Raji (cell line): ENCODE results near the gene WDR27.

ENCODE experiments used
- POLR2A ChIP-seq: IDR thresholded peaks from 2 replicates; pipeline ENCODE4 v1.6.1; 2011; ENCODE audit warnings: low read depth, low read length, control low read depth; ENCODE audit not compliant: insufficient read depth

Gene WDR27

GRCh38 chr6:169657284-169657610, 44.6 kb downstream of the WDR27 start:
- no peak for TF ChIP-seq POLR2A

GRCh38 chr6:169656546-169657283, 45.1 kb downstream of the WDR27 start:
- no peak for TF ChIP-seq POLR2A

- TF ChIP-seq POLR2A = no peak
Observed at GRCh38 chr6:169654598-169655391, 47.0 kb downstream of the WDR27 start.

- TF ChIP-seq POLR2A = no peak
Observed at GRCh38 chr6:169653691-169654090, 48.1 kb downstream of the WDR27 start.

- TF ChIP-seq POLR2A = no peak
Observed at GRCh38 chr6:169652896-169653295, 48.9 kb downstream of the WDR27 start.

- TF ChIP-seq POLR2A = no peak
Observed at GRCh38 chr6:169651498-169651897, 50.3 kb downstream of the WDR27 start.

GRCh38 chr6:169650959-169651292, 50.9 kb downstream of the WDR27 start:
- TF ChIP-seq POLR2A = no peak

GRCh38 chr6:169650241-169650958, 51.4 kb downstream of the WDR27 start:
- no peak for TF ChIP-seq POLR2A

- TF ChIP-seq POLR2A = no peak
Observed at GRCh38 chr6:169648617-169649016, 53.2 kb downstream of the WDR27 start.

- no peak for TF ChIP-seq POLR2A
Observed at GRCh38 chr6:169648092-169648491, 53.7 kb downstream of the WDR27 start.

GRCh38 chr6:169647637-169648036, 54.2 kb downstream of the WDR27 start:
- no peak for TF ChIP-seq POLR2A

- TF ChIP-seq POLR2A = no peak
Observed at GRCh38 chr6:169646906-169647567, 54.8 kb downstream of the WDR27 start.

GRCh38 chr6:169643521-169643920, 58.3 kb downstream of the WDR27 start:
- TF ChIP-seq POLR2A = no peak

- TF ChIP-seq POLR2A = no peak
Observed at GRCh38 chr6:169642455-169642854, 59.4 kb downstream of the WDR27 start.

- TF ChIP-seq POLR2A = no peak
Observed at GRCh38 chr6:169641461-169642085, 60.3 kb downstream of the WDR27 start.
